GM12865 (cell line): ENCODE results near the gene C17orf114.

Source experiments
- DNase-seq: peaks from one replicate; pipeline ENCODE4 v3.0.0; 2010; ENCODE audit warnings: low read depth
- H3K4me3 ChIP-seq: 2 replicates; pipeline ENCODE4 v1.5.1; 2011; ENCODE audit warnings: mild to moderate bottlenecking, low read depth, low read length, control low read depth
- CTCF ChIP-seq: IDR thresholded peaks from 2 replicates; pipeline ENCODE4 v1.5.1; 2011; ENCODE audit warnings: low read length, control low read depth, low read depth, inconsistent platforms; ENCODE audit not compliant: insufficient read depth; ENCODE audit errors: missing control alignments

C17orf114 gene

DNA sequence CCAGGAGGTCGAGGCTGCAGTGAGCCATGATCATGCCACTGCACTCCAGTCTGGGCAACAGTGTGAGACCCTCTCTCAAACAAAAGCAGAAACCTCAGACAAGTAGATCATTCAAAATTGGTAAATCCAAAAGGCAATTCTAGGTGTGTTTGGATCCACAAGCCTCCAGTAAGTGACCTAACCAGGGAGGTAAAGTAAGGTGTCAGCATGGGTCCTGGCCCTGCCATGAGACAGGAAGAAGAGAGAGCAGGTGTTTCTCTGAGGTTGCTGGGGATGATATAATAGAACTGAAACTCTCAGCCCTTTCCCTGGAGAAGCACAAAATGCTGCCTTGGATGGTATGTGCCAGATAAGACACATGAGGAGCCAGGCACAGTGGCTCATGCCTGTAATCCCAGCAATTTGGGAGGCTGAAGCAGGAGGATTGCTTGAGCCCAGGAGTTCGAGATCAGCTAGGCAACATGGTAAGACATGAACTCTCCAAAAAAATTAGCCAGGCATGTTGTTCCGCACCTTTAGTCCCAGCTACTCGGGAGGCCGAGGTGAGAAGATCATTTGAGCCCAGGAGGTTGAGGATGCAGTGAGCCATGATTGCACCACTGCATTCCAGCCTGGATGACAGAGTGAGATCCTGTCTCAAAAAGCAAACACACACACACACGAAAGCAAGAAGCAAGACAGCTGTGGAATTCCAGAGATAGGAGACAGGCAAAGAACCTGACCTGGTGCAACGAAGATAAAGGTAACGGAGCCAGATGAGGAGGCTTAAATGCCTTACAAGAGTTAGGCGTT lies 24.0 kb downstream of the C17orf114 start:
- H3K4me3 ChIP-seq, result no peak overlapping the region
- no peak for DNase-seq
- no peak for TF ChIP-seq CTCF

- no peak for TF ChIP-seq CTCF
- H3K4me3 ChIP-seq, result no peak overlapping the region
- no peak for DNase-seq
Observed at GRCh38 chr17:4772235-4772613, 29.9 kb downstream of the C17orf114 start.

GRCh38 chr17:4771519-4772234 lies 30.5 kb downstream of the C17orf114 start, which contains the start of gene TM4SF5:
TSS of gene TM4SF5 (plus strand) at chr17:4771886. CDS start at chr17:4771923, 37 bp downstream.
- no peak for DNase-seq

GRCh38 chr17:4769628-4770027 lies 32.5 kb downstream of the C17orf114 start:
- no peak for DNase-seq
- no peak overlapping the region for H3K4me3 ChIP-seq
- TF ChIP-seq CTCF, result no peak

More at GRCh38 chr17:4771519-4772234, 30.5 kb downstream of the C17orf114 start, which contains the start of gene TM4SF5:
- H3K4me3 ChIP-seq, result no peak within 1 kb of the TSS
- TF ChIP-seq CTCF, result no peak

DNA sequence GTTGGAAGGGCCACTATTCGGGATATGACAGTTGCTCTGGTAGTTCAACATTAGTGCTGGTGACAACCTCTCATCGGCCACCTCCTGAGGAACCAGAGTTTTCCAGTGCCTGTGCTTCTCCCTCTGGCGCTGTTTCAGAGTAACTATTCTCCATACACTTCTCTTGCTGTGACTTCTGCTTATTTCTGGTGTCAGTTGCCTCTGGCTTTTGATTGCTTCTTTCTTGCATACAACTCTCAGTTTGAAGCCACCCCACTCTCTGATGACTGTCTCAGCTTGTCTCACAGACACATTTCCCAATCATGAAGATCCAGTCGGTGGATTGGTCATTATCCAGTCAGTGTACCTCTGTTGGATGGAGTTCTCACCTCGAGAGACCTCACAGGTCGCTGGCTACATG lies 33.8 kb downstream of the C17orf114 start:
- no peak for TF ChIP-seq CTCF
- DNase-seq, result no peak

DNA sequence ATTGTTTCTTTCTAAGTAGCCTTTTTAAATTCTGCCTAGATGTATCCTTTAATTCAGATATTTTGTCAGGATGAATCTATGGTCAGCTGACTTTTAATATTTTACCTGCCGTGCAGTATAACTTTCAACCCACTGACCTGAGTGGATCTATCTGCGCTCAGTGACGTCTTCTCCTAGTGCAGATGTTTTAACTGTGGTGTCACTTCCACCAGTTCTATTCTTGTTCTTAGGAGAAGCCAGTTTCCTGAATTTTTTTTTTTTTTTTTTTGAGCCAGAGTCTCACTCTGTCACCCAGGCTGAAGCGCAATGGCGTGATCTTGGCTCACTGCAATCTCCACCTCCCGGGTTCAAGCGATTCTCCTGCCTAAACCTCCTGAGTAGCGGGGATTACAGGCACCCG lies 35.4 kb downstream of the C17orf114 start:
- TF ChIP-seq CTCF, result no peak
- no peak overlapping the region for H3K4me3 ChIP-seq
- DNase-seq, result no peak

More for the DNA sequence above, 33.8 kb downstream of the C17orf114 start:
- no peak overlapping the region for H3K4me3 ChIP-seq
